Testis (tissue), 2 donors: ENCODE results near the gene TRIM3.

Experiments
- POLR2A ChIP-seq: fragments of 450-650 bp; IDR thresholded peaks from one replicate; pipeline ENCODE4 v1.6.1; 2017; ENCODE audit warnings: antibody characterized with exemption, mild to moderate bottlenecking, moderate library complexity
- TF ChIP-seq, protein P1 (sequence below), 3 experiments: fragments of 450-650 bp in 2 of 3; fragments of 200-600 bp in 1 of 3; sonication (generic) in 1 of 3; IDR thresholded peaks; one replicate each; pipeline ENCODE4 v1.5.1; 2016 to 2019; ENCODE audit warnings: antibody characterized with exemption in 3 of 3, mild to moderate bottlenecking in 2 of 3, moderate library complexity in 1 of 3

DNA sequence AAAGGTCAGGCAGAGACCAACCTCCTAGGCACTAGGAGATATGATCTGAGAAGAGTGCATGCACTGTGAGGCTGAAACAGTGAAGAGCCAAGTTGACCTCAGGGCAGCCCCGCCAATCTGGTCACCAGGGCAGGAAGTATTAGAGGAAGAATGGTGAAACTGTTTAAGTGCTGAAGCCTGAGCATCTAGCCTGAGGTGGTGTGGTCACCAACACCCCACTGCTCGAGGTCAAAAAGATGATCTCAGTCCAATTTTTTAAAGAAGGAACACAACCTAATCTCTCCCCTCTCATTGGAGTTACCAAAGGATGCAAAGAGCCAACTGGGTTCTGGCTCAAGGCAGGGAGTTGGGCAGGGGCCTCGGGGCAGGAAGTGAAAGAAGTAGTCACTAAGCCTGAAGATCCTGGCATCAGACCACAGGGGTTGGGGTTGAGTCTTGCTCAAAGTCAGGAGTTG lies 58.8 kb downstream of the TRIM3 start:
- TF ChIP-seq, protein P1, sequence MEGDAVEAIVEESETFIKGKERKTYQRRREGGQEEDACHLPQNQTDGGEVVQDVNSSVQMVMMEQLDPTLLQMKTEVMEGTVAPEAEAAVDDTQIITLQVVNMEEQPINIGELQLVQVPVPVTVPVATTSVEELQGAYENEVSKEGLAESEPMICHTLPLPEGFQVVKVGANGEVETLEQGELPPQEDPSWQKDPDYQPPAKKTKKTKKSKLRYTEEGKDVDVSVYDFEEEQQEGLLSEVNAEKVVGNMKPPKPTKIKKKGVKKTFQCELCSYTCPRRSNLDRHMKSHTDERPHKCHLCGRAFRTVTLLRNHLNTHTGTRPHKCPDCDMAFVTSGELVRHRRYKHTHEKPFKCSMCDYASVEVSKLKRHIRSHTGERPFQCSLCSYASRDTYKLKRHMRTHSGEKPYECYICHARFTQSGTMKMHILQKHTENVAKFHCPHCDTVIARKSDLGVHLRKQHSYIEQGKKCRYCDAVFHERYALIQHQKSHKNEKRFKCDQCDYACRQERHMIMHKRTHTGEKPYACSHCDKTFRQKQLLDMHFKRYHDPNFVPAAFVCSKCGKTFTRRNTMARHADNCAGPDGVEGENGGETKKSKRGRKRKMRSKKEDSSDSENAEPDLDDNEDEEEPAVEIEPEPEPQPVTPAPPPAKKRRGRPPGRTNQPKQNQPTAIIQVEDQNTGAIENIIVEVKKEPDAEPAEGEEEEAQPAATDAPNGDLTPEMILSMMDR (IDR thresholded peaks at IDR 0.05): no peak
- TF ChIP-seq POLR2A: no peak
